HG03571 (cell line): ENCODE results near the gene MBNL2.
"Not testable (repeated sequence)": the region's sequence is repeated elsewhere in the genome, so short reads cannot be mapped to it uniquely, and the experiment has no call there.

Experiments used
- ATAC-seq: cut with Tn5 transposase; IDR thresholded peaks from one replicate; pipeline ENCODE4 v1.9.1; 2021; ENCODE audit not compliant: unreplicated experiment

The MBNL2 gene

GRCh38 chr13:97207252-97207651 lies 14.9 kb upstream of the MBNL2 start:
- not testable (repeated sequence) for ATAC-seq

DNA sequence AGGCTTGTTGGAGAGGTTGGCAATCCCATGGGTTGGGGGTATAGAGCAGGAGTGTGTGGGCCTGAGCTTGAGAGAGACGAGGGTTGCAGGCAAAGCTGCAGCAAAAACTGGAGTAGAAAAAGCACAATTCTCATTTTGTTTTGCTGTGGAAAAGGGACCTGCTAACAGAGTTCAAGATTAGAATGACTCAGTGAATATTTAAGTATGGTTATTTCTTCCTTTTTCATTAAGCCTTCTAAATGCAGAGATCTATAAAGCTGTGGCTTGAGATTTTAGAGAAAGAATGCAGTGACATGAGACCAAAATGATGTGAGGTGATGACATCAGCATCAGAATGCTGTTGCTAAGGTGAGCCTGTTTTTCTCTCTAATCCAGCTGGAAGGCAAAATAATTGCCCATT lies 10.8 kb upstream of the MBNL2 start:
- ATAC-seq: no peak

DNA sequence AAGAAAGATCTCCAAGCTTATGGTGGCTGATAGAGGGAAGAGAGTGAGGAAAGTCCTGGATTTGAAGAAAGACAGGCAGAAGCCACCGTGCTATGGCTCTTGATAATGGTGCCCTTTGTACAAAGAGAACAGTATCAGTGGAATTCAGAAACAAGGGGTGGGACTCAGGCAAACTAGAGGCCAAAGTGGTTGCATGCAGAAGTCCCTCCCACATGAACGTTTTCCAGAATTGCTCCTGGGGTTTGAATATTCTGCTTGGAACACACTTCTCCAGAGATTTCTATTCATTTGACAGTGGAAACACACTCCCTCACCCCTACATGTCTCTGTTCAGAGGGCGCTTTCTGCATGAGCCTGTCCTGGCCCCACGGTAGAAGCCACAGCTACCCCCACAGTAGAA lies 10.1 kb upstream of the MBNL2 start:
- no peak for ATAC-seq

DNA sequence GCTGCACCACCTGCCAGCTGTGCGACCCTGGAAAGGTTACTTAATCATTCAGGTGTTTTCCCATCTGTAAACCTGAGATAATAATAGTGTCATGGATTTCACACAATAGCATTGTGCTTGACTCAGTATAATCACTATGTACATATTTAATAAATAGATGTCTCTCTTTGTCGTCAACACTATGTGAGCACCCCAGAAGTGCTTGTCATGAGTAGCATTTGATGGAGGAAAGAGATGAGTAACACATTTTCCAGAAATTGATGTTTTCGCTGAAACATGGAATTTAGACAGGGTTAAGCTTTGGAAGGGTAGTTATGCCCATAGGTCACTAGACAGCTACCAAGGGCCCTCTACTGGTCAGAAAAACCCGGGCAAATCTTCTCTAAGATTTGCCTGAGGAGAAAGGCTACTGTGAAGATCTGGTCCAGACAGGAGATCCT lies 9.5 kb upstream of the MBNL2 start:
- ATAC-seq: no peak

DNA sequence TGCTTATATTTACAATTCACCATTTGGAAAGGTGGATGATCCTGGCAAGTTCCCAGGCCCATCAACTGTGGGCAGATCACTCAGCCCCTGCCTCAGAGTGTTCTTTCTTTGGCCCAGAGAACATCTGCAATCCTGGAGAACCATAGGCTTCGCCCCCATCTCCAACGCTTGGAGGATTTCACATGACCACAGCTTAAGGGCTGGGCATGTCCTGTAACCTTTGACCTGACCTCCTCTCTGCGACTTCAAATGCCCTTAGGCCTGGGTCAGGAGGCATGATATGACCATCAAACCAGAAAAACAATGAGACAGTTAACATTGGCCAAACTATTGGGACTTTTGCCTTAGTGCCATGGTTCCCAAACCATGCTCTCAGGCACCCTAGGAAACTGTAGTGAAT lies 7.2 kb upstream of the MBNL2 start:
- ATAC-seq: no peak

GRCh38 chr13:97215325-97215724 lies 6.8 kb upstream of the MBNL2 start:
- no peak for ATAC-seq

DNA sequence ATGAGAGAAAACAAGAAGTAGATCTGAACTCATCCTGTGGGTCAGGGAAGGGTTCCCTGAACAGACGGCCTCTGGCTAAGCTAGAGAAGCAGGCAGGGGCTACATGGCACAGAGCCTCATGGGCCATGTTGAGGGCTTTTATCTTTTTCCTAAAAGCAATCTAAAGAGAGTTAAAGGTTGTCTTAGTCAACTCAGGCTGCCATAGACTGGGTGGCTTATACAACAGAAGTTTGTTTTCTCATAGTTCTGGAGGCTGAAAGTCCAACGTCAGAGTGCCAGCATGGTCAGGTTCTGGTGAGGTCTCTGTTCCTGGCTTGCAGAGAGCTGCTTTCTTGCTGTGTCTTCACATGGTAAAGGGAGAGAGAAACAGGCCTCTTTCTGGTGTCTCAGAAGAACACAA lies 2.9 kb upstream of the MBNL2 start:
- no peak for ATAC-seq

GRCh38 chr13:97220151-97220900 lies 1.8 kb upstream of the MBNL2 start:
- ATAC-seq: no peak

- no peak for ATAC-seq
Measured at GRCh38 chr13:97221046-97221445, 1.1 kb upstream of the MBNL2 start.

DNA sequence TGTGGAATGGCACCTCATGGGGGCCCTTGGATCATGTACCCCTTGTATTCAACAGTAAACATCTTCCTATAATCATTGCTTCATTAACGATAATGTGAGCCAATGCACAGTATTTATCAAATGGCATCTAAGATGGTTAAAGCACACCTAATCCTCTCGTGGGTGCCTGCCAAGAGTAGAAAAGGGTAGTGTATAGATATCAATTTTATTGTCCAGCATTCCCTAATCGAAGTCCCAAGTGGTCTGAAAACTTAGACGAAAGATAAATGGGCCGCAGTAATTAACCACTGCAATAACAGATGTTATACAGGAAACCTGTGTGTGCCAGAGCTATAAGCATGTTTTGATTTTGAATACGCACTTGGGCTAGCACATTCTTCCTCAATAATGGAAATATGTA lies 667 bp upstream of the MBNL2 start:
- no peak for ATAC-seq

- ATAC-seq: no peak
Measured at GRCh38 chr13:97223037-97223710, 1.0 kb downstream of the MBNL2 start.

DNA sequence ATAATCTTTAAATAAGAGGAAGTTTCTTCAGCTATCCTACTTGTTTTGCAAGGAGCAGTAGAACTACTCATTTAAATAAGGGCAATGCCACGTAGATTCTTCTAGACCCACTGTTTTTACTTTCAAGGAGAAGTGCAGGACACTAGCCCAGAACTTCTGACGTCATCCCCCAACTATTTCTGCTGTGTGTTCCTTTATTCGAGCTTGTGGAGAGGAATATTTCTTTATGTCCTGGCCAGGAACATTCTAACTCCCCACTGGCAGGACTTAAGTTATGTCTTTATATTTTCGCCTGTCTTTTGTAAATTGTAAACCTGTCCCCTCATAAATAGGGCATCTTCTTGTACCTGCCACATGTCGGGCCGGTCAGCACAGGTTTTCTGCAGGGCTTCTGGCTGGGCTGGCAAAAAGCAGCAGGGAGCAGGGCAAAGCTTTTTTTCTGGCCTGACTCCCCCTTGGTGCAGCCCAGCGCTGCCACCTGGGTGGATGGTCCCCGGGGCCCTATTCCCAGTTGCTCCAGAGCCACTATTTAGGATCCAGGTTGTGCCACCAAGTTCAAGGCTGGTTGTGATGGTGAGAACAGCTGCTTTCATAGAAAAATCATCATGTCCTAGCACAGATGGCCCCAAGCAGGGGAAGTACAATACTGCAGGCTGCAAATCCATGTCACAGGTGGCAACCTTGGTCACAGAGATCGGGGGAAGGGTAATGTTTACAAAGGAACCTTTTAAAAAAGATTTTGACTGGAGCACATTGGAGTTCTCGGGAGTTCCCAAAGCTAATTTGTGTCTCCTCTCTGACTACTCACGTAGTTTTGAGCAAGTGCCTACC lies 1.8 kb downstream of the MBNL2 start:
- ATAC-seq: no peak

DNA sequence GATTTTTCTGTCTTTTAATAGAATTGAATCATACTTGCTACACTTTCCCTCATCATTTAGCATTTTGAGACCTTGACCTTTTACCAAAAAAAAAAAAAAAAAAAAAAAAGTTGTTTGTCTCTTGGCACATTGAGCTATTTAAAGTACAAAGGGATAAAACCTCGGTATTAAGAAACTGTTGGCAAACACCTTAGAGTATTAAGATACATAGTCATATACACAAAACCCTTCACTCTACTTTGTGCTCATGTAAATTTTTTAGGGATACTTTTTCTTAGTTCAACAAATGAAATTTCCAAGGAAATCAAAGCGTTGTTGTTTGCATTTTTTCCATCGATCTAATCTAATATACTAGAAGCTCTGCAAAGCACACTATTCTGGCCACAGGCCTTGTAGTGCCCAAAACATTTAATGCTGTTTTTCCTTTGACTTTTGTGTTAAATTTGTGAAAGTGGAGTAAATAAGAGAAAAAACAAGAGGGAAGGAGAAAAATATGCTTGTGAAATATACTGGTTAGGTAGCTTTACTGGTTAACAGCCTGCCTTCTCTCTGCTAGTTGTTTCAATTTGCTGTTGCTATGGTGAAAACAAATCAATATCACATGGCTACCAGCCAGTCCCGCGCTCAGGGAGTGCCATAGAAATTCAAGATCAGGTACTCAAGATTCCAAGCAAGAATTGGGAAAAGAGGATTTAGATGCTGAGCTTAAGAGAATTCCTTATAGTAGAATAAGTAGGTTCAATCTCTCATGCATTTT lies 2.6 kb downstream of the MBNL2 start:
- no peak for ATAC-seq

GRCh38 chr13:97225533-97225932 lies 3.4 kb downstream of the MBNL2 start:
- ATAC-seq: no peak

- no peak for ATAC-seq
Measured at GRCh38 chr13:97226013-97226412, 3.9 kb downstream of the MBNL2 start.

DNA sequence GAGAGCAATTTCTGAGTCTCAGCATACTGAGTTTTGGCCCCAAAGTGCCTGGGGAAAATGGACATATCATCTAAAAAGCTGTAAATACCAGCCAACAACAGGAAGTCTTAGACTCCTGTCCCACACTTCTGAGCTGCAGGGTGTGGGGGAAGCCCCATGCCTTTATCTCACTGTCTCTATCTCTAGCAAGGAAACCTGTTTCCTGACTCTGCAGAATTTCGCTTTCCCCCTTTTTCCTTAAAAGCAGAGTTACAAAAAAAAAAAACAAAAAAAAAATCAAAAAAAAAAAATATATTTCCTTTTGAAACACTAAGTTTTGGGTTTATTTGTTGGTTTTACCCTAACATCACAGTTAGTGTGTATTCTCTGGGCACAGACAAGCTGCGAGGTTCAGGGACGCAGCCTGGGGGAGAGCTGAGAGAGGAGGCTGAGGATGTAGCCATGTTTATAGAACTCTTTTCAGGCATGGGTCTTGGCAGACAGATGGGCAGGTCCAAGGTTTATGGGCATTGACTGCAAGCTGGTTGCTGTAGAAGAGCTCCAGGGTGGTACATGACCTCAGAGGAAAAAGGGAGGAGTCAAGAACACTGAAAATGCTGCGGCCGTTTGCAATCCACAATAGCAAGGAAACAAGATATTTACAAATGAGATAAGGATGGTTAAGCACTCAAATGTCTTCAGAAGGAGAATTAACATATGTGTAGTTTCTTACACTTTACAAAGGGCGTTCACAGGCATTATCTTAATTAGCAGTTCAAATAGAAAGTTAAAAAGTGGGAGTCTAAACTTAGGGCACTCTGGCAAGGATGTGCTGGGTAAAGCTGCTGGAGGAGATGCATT lies 4.9 kb downstream of the MBNL2 start:
- ATAC-seq: peak; percentile 51

DNA sequence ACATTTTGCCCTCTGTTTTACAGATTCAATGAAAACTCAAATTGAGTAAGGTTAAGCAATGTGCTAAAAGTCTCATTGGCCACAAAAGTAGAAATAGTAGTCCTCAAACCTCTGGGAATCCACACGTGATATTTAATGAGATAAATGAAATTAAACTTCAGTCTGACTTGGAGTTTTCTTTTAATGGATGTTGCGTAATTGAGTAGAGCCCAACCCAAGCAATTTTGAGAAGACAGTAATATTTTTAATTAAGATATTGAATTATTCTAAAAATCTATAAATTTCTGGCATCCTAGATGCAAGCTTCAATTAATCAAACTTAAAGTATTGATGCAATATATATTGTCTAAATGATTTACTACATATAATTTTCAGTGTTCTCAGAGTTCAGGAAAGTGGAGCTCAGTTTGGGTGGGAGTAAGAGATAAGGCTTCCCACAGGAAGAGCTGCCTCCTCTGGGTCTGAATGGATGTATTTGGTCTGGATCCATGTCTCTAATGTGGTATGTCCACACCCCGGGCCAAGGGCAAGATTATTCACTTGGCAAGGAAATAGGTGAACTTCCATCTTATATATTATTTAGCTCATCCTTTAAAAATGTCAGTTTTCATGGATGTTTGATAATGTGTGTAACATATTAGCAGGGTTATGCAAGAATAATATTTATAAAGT lies 6.9 kb downstream of the MBNL2 start:
- no peak for ATAC-seq

DNA sequence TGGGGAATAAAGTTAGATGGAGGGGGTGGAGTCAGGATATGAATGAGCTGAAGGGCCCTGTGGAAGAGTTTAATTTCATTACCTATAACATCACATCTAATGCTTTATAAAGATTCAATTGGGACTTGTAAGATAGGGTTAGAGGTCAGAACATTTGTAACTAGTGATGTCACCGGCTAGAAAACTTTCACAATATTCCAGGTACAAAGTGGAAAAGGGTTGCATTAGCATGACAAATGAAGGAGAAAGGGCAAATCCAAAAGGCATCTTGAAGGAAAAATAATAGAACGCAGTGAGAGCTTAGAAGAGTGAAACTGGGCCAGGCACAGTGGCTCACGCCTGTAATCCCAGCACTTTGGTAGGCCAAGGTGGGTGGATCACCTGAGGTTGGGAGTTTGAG lies 7.6 kb downstream of the MBNL2 start:
- ATAC-seq: no peak

- ATAC-seq: no peak
Measured at GRCh38 chr13:97231118-97231828, 9.1 kb downstream of the MBNL2 start.
